NCI-H2196 (cell line): ENCODE data around the gene RREB1.

Experiments used
- DNase-seq: peaks from one replicate; lab custom pipeline; 2025; ENCODE audit not compliant: unreplicated experiment; lab: John Stamatoyannopoulos, UW

RREB1 gene

GRCh38 chr6:7218406-7218988, 110.7 kb downstream of the RREB1 start:
- DNase-seq, result no peak

GRCh38 chr6:7219310-7219709, 111.5 kb downstream of the RREB1 start:
- no peak for DNase-seq

- DNase-seq, result no peak
Measured at GRCh38 chr6:7222197-7222596, 114.4 kb downstream of the RREB1 start.

GRCh38 chr6:7224731-7225130, 117.0 kb downstream of the RREB1 start:
- DNase-seq, result no peak

- DNase-seq, result no peak
Measured at GRCh38 chr6:7228662-7229375, 121.1 kb downstream of the RREB1 start.

GRCh38 chr6:7229376-7230326, 121.9 kb downstream of the RREB1 start:
- no peak for DNase-seq

- no peak for DNase-seq
Measured at GRCh38 chr6:7230327-7230691, 122.5 kb downstream of the RREB1 start.

- no peak for DNase-seq
Measured at GRCh38 chr6:7230956-7231713, 123.4 kb downstream of the RREB1 start.

- DNase-seq, result no peak
Measured at GRCh38 chr6:7232351-7232750, 124.6 kb downstream of the RREB1 start.

GRCh38 chr6:7234547-7234946, 126.8 kb downstream of the RREB1 start:
- no peak for DNase-seq

- peak; percentile 78 for DNase-seq
Measured at GRCh38 chr6:7235712-7236305, 128.0 kb downstream of the RREB1 start.

- peak; percentile 36 for DNase-seq
Measured at GRCh38 chr6:7236306-7237209, 128.8 kb downstream of the RREB1 start.

GRCh38 chr6:7237653-7238188, 130.0 kb downstream of the RREB1 start:
- no peak for DNase-seq

- no peak for DNase-seq
Measured at GRCh38 chr6:7238526-7238899, 130.8 kb downstream of the RREB1 start.

GRCh38 chr6:7238900-7239589, 131.3 kb downstream of the RREB1 start:
- DNase-seq, result peak; percentile 93

- no peak for DNase-seq
Measured at GRCh38 chr6:7239590-7239948, 131.8 kb downstream of the RREB1 start.

GRCh38 chr6:7240351-7240750, 132.6 kb downstream of the RREB1 start:
- no peak for DNase-seq

- DNase-seq, result no peak
Measured at GRCh38 chr6:7241160-7241559, 133.4 kb downstream of the RREB1 start.
